Measurements from ENCODE around the gene ARHGEF26. TPM values are rescaled to one million over a fixed set of nuclear protein-coding genes. Genes with fewer than 3 reads are reported as not detected.
"Not testable (repeated sequence)": the region's sequence is repeated elsewhere in the genome, so short reads cannot be mapped to it uniquely, and the experiment has no call there.

Gene ARHGEF26, protein sequence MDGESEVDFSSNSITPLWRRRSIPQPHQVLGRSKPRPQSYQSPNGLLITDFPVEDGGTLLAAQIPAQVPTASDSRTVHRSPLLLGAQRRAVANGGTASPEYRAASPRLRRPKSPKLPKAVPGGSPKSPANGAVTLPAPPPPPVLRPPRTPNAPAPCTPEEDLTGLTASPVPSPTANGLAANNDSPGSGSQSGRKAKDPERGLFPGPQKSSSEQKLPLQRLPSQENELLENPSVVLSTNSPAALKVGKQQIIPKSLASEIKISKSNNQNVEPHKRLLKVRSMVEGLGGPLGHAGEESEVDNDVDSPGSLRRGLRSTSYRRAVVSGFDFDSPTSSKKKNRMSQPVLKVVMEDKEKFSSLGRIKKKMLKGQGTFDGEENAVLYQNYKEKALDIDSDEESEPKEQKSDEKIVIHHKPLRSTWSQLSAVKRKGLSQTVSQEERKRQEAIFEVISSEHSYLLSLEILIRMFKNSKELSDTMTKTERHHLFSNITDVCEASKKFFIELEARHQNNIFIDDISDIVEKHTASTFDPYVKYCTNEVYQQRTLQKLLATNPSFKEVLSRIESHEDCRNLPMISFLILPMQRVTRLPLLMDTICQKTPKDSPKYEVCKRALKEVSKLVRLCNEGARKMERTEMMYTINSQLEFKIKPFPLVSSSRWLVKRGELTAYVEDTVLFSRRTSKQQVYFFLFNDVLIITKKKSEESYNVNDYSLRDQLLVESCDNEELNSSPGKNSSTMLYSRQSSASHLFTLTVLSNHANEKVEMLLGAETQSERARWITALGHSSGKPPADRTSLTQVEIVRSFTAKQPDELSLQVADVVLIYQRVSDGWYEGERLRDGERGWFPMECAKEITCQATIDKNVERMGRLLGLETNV
- total RNA-seq = under 1 TPM in 1 of 2 experiments, not detected in 1; 0.22 TPM
- polyA plus RNA-seq = under 1 TPM in 2 of 3 donors, not detected in 1; 0.08 to 0.13 TPM
- 0 to 1.1 (median 0.33) reads per million in 6 experiments for total RNA-seq

DNA sequence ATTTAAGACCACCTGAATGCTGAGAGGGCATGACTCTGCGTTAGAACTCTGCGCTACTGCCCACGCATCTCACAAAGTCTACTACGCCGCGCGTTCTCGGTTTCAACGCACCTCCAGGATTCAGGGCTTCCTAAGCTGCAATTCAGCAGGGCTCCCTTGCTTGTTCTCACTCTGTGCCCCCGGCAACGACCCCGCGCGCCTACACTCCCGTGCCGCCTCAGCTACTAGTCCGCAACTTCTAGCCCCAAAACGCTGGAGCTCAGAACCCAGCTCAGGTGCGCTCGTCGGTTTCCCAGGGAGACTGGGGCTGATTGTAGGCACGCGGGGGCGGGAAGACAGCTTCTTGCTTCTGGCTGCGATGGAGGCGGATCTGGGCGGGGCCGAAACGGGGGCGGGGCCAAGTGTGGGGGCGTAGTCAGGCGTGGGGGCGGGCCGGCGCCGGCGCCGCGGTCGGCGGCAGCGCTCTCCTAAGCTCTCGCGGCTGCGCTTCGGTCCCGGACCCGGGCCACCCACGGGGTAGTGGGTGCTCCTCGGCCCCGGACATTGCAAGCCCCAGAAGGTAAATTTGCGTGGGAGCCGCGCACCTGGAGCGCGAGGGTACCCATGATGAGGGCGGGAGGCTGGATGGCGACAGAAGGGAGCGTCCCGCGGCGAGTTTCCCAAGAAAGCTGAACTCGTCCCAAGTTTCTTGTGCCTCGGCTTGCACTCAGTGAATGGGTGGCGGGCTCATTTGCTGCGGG, at the start of gene ARHGEF26:
Gene ARHGEF26 (plus strand): TSS at position 430 of the 740 bp plus-strand sequence. CDS start 603 bp downstream, outside the sequence.
- POLR2A ChIA-PET = no interaction called here

GRCh38 chr3:154074966-154075365, 46.2 kb upstream of the ARHGEF26 start:
- Mint-ChIP-seq H3K4me3 (no peak overlapping the region), H3K27me3 (peaks cover 0 to 7% (median 0%) of the 10 kb centered on the region in 5 donors), H3K9me3 (peaks cover 0 to 11% (median 3%) of the 10 kb centered on the region in 9 donors), H3K36me3 (peaks cover 0 to 4% (median 0%) of the 10 kb centered on the region in 3 donors), H3K4me1 (no peaks in the 10 kb centered on the region), H3K27ac (no peak overlapping the region)
- no peak for DNase-seq
- POLR2A ChIA-PET = no interaction called here
- ATAC-seq = no peak

More for the DNA sequence above, at the start of gene ARHGEF26:
- H3K27ac Mint-ChIP-seq = peak within 1 kb of the TSS in 2 of 10 donors; percentile 33 to 35
- DNase-seq (peak; percentile 2 to 79 (median 50)), ATAC-seq (peak; percentile 77)
- H3K4me1 Mint-ChIP-seq = peaks cover 11 to 25% (median 21%) of the 10 kb centered on the region in 4 donors
- H3K27me3 Mint-ChIP-seq = peaks cover 34 to 75% (median 64%) of the 10 kb centered on the region in 5 donors
- H3K4me3 Mint-ChIP-seq = peak within 1 kb of the TSS; percentile 70 to 87 (median 80)
- peaks cover 0 to 5% (median 0%) of the 10 kb centered on the region in 9 donors for H3K9me3 Mint-ChIP-seq
- peaks cover 0 to 8% (median 0%) of the 10 kb centered on the region in 3 donors for H3K36me3 Mint-ChIP-seq

- POLR2A ChIA-PET = no interaction called here
- Mint-ChIP-seq H3K9me3 (peaks cover 0 to 6% (median 2%) of the 10 kb centered on the region in 9 donors), H3K27ac (no peak overlapping the region), H3K27me3 (peaks cover 0 to 11% (median 0%) of the 10 kb centered on the region in 5 donors), H3K4me3 (no peak overlapping the region), H3K4me1 (no peaks in the 10 kb centered on the region), H3K36me3 (no peaks in the 10 kb centered on the region)
- no peak for DNase-seq
- no peak for ATAC-seq
Observed at GRCh38 chr3:154078672-154079071, 42.5 kb upstream of the ARHGEF26 start.

- Mint-ChIP-seq H3K27me3 (peaks cover 0 to 11% (median 2%) of the 10 kb centered on the region in 5 donors), H3K4me1 (no peaks in the 10 kb centered on the region), H3K36me3 (no peaks in the 10 kb centered on the region), H3K4me3 (no peak overlapping the region), H3K9me3 (peaks cover 0 to 4% (median 0%) of the 10 kb centered on the region in 9 donors), H3K27ac (no peak overlapping the region)
- POLR2A ChIA-PET = no interaction called here
- ATAC-seq = no peak
- DNase-seq = no peak
Observed at GRCh38 chr3:154081305-154081704, 39.9 kb upstream of the ARHGEF26 start.

DNA sequence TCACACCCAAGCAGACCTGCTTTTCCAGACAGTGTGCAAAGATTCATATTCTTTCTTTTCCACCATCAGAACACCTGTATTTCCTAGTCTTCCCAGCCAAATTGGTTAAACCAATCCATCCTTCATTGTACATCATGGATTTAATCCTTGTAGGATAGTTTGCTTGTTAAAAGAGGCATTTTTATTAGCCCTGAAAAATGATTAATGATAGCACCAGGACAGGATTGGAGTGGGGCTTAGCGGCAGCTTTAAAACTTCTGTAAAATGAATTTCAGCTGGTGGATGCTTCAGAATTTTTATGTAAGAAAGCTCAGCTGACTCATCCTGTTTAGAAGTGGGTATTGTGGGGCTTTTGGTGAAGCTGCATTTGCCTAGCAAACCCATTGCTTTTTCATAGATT, 36.1 kb upstream of the ARHGEF26 start:
- POLR2A ChIA-PET = no interaction called here

GRCh38 chr3:154085799-154086198, 35.4 kb upstream of the ARHGEF26 start:
- no peaks in the 10 kb centered on the region for H3K4me1 Mint-ChIP-seq
- peaks cover 0 to 8% (median 4%) of the 10 kb centered on the region in 5 donors for H3K27me3 Mint-ChIP-seq
- no peak for DNase-seq
- ATAC-seq = no peak
- peaks cover 0 to 4% (median 0%) of the 10 kb centered on the region in 9 donors for H3K9me3 Mint-ChIP-seq
- H3K27ac Mint-ChIP-seq = no peak overlapping the region
- POLR2A ChIA-PET = no interaction called here
- H3K4me3 Mint-ChIP-seq = no peak overlapping the region
- H3K36me3 Mint-ChIP-seq = no peaks in the 10 kb centered on the region

More for the DNA sequence above, 36.1 kb upstream of the ARHGEF26 start:
- Mint-ChIP-seq H3K9me3 (peaks cover 0 to 4% (median 0%) of the 10 kb centered on the region in 9 donors), H3K4me3 (no peak overlapping the region), H3K4me1 (no peaks in the 10 kb centered on the region), H3K27me3 (peaks cover 0 to 8% (median 4%) of the 10 kb centered on the region in 5 donors), H3K36me3 (no peaks in the 10 kb centered on the region), H3K27ac (no peak overlapping the region)
- ATAC-seq (no peak), DNase-seq (no peak)

GRCh38 chr3:154086286-154086685, 34.9 kb upstream of the ARHGEF26 start:
- Mint-ChIP-seq H3K27me3 (peaks cover 0 to 12% (median 3%) of the 10 kb centered on the region in 5 donors), H3K4me1 (no peaks in the 10 kb centered on the region), H3K9me3 (peaks cover 0 to 4% (median 0%) of the 10 kb centered on the region in 9 donors), H3K4me3 (no peak overlapping the region), H3K36me3 (no peaks in the 10 kb centered on the region), H3K27ac (no peak overlapping the region)
- DNase-seq (no peak), ATAC-seq (no peak)
- POLR2A ChIA-PET = no interaction called here

DNA sequence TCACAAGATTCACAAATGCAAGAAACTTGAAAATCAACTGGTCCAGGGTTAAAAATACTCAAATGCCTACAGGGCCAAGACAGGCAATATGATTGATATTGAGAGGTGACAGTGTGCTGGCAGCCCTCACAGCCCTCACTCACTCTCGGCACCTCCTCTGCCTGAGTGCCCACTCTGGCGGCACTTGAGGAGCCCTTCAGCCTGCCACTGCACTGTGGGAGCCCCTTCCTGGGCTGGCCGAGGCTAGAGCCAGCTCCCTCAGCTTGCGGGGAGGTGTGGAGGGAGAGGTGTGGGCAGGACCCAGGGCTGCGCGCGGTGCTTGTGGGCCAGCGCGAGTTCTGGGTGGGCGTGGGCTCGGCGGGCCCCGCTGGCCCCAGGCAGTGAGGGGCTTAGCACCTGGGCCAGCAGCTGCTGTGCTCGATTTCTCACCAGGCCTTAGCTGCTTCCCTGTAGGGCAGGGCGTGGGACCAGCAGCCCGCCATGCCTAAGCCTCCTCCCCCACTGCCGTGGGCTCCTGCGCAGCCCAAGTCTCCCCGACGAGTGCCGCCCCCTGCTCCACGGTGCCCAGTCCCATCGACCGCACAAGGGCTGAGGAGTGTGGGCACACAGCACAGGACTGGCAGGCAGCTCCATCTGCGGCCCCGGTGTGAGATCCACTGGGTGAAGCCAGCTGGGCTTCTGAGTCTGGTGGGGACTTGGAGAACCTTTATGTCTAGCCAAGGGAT, 33.3 kb upstream of the ARHGEF26 start:
- ATAC-seq, H3K4me1 Mint-ChIP-seq, H3K27me3 Mint-ChIP-seq, H3K9me3 Mint-ChIP-seq, H3K36me3 Mint-ChIP-seq, DNase-seq, POLR2A ChIA-PET, H3K27ac Mint-ChIP-seq, H3K4me3 Mint-ChIP-seq: not testable (repeated sequence)

DNA sequence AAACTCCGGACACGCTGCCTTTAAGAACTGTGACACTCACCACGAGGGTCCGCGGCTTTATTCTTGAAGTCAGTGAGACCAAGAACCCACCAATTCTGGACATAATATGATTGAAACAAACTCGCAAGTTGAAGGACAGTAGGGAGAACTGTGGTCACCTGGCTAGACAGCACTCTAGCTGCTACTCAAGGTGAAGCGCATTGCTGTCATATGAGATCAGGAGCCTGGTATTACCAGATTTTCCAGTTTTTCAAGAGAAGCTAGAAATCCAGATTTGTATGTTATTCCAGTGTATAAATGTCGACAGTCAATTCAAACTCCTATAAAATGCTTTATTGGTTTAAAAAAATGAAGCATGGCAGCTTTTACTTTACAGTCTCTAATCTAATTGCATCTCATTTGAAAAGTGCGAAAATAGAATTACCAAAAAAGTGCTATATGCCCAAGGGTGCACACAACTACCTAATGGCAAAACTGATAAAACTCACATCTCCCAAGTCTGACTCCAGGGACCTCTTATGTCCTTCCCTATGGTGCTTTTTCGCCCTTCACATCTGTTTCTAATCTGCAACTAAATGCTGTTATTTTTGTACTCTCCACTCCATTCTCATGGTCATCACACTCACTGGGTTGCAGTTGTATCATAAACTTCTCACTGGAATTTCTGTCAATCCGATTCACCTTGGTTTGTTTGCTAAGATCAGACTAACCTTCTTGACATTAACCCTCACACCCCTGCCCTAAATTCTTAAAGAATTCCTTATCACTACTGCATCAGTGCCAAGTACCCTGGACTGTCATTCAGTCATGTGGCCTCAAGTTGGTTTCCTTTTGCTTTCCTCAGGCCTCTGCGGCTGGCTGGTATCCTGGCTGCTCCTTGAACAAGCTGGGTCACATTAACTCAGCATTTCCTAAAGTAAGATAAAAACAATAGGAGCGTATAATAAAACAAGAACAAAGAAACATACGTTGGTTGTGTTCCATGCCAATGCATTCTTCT, 31.5 kb upstream of the ARHGEF26 start:
- H3K27me3 Mint-ChIP-seq = peaks cover 0 to 9% (median 4%) of the 10 kb centered on the region in 5 donors
- DNase-seq (no peak), ATAC-seq (no peak)
- peaks cover 0 to 1% (median 0%) of the 10 kb centered on the region in 9 donors for H3K9me3 Mint-ChIP-seq
- H3K27ac Mint-ChIP-seq = no peak overlapping the region
- POLR2A ChIA-PET = no interaction called here
- no peaks in the 10 kb centered on the region for H3K36me3 Mint-ChIP-seq
- no peak overlapping the region for H3K4me3 Mint-ChIP-seq
- H3K4me1 Mint-ChIP-seq = no peaks in the 10 kb centered on the region

GRCh38 chr3:154094051-154094450, 27.1 kb upstream of the ARHGEF26 start:
- Mint-ChIP-seq H3K4me1 (no peaks in the 10 kb centered on the region), H3K9me3 (peaks cover 0 to under 1% (median 0%) of the 10 kb centered on the region in 9 donors), H3K27me3 (peaks cover 0 to 9% (median 4%) of the 10 kb centered on the region in 5 donors), H3K4me3 (no peak overlapping the region), H3K36me3 (no peaks in the 10 kb centered on the region), H3K27ac (peak overlapping the region in 2 of 10 donors; percentile 12 to 33)
- POLR2A ChIA-PET = no interaction called here
- ATAC-seq (no peak), DNase-seq (no peak)

Data from naive thymus-derived CD8-positive, alpha-beta T cell (primary cell).